GM23338 (cell line): ENCODE measurements around the gene CEP131. TPM values are rescaled to one million over a fixed set of nuclear protein-coding genes. Genes with fewer than 3 reads are reported as not detected.

ENCODE experiments used
- ATAC-seq: fragments of 200-7000 bp; cut with Tn5 transposase; 3 replicates; pipeline ENCODE4 v1.9.1; 2020
- DNase-seq: peaks from one replicate; pipeline ENCODE4 v3.0.0-alpha.2; 2015; ENCODE audit warnings: low spot score
- H2AFZ ChIP-seq: fragments of 200-600 bp; sonication (generic); 2 replicates; pipeline ENCODE4 v1.8.0; 2016; ENCODE audit warnings: antibody characterized with exemption, mild to moderate bottlenecking, moderate library complexity
- H3F3A ChIP-seq: fragments of 200-600 bp; sonication (generic); replicated peaks from 2 replicates; pipeline ENCODE4 v1.8.0; 2017; ENCODE audit warnings: antibody characterized with exemption, mixed run types, low read depth
- H3K27ac ChIP-seq: fragments of 200-600 bp; sonication (generic); 2 replicates; pipeline ENCODE4 v1.6.1; 2016; ENCODE audit warnings: low read depth
- H3K27me3 ChIP-seq: fragments of 200-600 bp; sonication (generic); 2 replicates; pipeline ENCODE4 v1.8.0; 2016; ENCODE audit warnings: mild to moderate bottlenecking, mixed run types, moderate library complexity; ENCODE audit not compliant: insufficient read depth
- H3K36me3 ChIP-seq: fragments of 200-600 bp; sonication (generic); 2 replicates; pipeline ENCODE4 v1.8.0; 2016; ENCODE audit warnings: mild to moderate bottlenecking; ENCODE audit not compliant: insufficient read depth
- H3K4me1 ChIP-seq: fragments of 200-600 bp; sonication (generic); 2 replicates; pipeline ENCODE4 v1.8.0; 2016; ENCODE audit warnings: mild to moderate bottlenecking, moderate library complexity; ENCODE audit not compliant: insufficient read depth
- H3K4me2 ChIP-seq: fragments of 200-600 bp; sonication (generic); 2 replicates; pipeline ENCODE4 v1.7.1; 2017; ENCODE audit warnings: mixed run types
- H3K4me3 ChIP-seq: fragments of 200-600 bp; sonication (generic); 2 replicates; pipeline ENCODE4 v1.6.1; 2016; ENCODE audit warnings: mixed run types
- H3K79me2 ChIP-seq: fragments of 200-600 bp; sonication (generic); replicated peaks from 2 replicates; pipeline ENCODE4 v1.8.0; 2017; ENCODE audit warnings: mild to moderate bottlenecking; ENCODE audit not compliant: insufficient read depth
- H3K9me2 ChIP-seq: fragments of 200-600 bp; sonication (generic); 2 replicates; pipeline ENCODE4 v1.8.0; 2017; ENCODE audit not compliant: insufficient read depth
- H4K20me1 ChIP-seq: fragments of 200-600 bp; sonication (generic); replicated peaks from 2 replicates; pipeline ENCODE4 v1.8.0; 2017; ENCODE audit warnings: mild to moderate bottlenecking; ENCODE audit not compliant: insufficient read depth
- H3K27ac Mint-ChIP-seq: 2 replicates; pipeline ENCODE4 v1.8.0; 2020; ENCODE audit warnings: inconsistent platforms, mild to moderate bottlenecking, moderate library complexity, mixed read lengths
- H3K27me3 Mint-ChIP-seq: 3 replicates; pipeline ENCODE4 v1.8.0; 2022; ENCODE audit warnings: low read depth, mild to moderate bottlenecking, moderate library complexity, mixed read lengths, inconsistent platforms; ENCODE audit not compliant: insufficient read depth, poor library complexity
- H3K36me3 Mint-ChIP-seq: 3 replicates; pipeline ENCODE4 v1.8.0; 2021; ENCODE audit warnings: low read depth, mild to moderate bottlenecking, inconsistent platforms, moderate library complexity, mixed read lengths
- H3K4me1 Mint-ChIP-seq: 3 replicates; pipeline ENCODE4 v1.8.0; 2020; ENCODE audit warnings: mild to moderate bottlenecking, inconsistent platforms, mixed read lengths
- H3K4me3 Mint-ChIP-seq: 3 replicates; pipeline ENCODE4 v1.8.0; 2021; ENCODE audit warnings: moderate library complexity, mild to moderate bottlenecking, inconsistent platforms, mixed read lengths
- H3K9me3 Mint-ChIP-seq: 3 replicates; pipeline ENCODE4 v1.8.0; 2020; ENCODE audit warnings: moderate library complexity, mild to moderate bottlenecking, inconsistent platforms, mixed read lengths
- CREB1 ChIP-seq: fragments of 250-450 bp; sonication (Bioruptor Pico); IDR thresholded peaks from 2 replicates; pipeline ENCODE4 v1.5.0; 2020; ENCODE audit warnings: low read depth, mild to moderate bottlenecking, moderate library complexity
- ETS1 ChIP-seq: IDR thresholded peaks from 2 replicates; pipeline ENCODE4 v1.6.1; 2016; ENCODE audit warnings: antibody characterized with exemption
- EZH2 ChIP-seq: fragments of 200-600 bp; sonication (generic); IDR thresholded peaks from one replicate; pipeline ENCODE4 v1.8.0; 2017; ENCODE audit warnings: antibody characterized with exemption, mild to moderate bottlenecking, low read depth; ENCODE audit not compliant: unreplicated experiment
- EZH2phosphoT487 ChIP-seq: fragments of 200-600 bp; sonication (generic); IDR thresholded peaks from one replicate; pipeline ENCODE4 v1.8.1; 2018; ENCODE audit warnings: antibody characterized with exemption; ENCODE audit not compliant: unreplicated experiment
- JUNB ChIP-seq: IDR thresholded peaks from one replicate; pipeline ENCODE4 v1.6.1; 2016; ENCODE audit warnings: antibody characterized with exemption; ENCODE audit not compliant: unreplicated experiment
- POLR2AphosphoS5 ChIP-seq: IDR thresholded peaks from 2 replicates; pipeline ENCODE4 v1.6.1; 2016; ENCODE audit warnings: antibody characterized with exemption, low read depth
- REST ChIP-seq: IDR thresholded peaks from one replicate; pipeline ENCODE4 v1.6.1; 2018; ENCODE audit warnings: antibody characterized with exemption; ENCODE audit not compliant: unreplicated experiment
- ZNF462 ChIP-seq: fragments of 250-450 bp; sonication (Bioruptor Pico); IDR thresholded peaks from 2 replicates; pipeline ENCODE4 v1.5.0; 2020; ENCODE audit warnings: mild to moderate bottlenecking, moderate library complexity
- polyA plus RNA-seq: library from polyadenylated mRNA; unstranded; fragments of >200 nt; fragmentation: Nextera tagmentation; extraction: Ambion mirVana; gene quantifications from 2 replicates; pipeline ENCODE4 v1.2.1, GENCODE V29; 2016
- total RNA-seq: library from RNA; depleted of rRNA; stranded (reverse); fragments of >200 nt; shearing (Covaris generic); gene quantifications from 2 replicates; pipeline ENCODE4 v1.2.3, GENCODE V29; 2014
- TF ChIP-seq, protein P1 (sequence below), 2 experiments: fragments of 200-600 bp in 1 of 2; sonication (generic) in 1 of 2; conservative IDR thresholded peaks; 2 replicates each; pipeline versions ENCODE4 v1.5.1 to v1.6.1; 2016 to 2017; ENCODE audit warnings: antibody characterized with exemption in 2 of 2, low read depth in 2 of 2, mild to moderate bottlenecking in 2 of 2, moderate library complexity in 1 of 2

The CEP131 gene
- total and polyA plus RNA-seq, 2 experiments from 2014 or later: 26.8 to 35.5 TPM

DNA sequence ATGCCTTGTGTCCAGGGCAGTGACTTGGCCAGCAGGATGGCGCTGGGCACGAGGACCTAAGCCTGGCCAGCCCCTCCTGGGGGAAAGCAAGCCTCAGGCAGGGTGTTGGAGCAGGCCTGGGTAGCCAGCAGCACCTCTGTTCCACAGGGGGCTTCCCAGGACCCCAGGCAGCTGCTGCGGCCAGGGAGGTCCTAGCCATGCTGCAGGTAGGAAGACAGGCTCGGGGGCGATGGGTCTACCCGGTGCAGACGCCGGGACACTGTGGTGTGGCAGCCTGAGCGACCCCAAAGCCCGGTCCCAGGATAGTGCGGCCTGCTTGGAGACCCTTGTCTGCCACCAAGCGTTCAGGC, 34.3 kb downstream of the CEP131 start (continued):
- TF ChIP-seq ETS1 (no peak), EZH2phosphoT487 (no peak)

GRCh38 chr17:81187586-81188490, 34.9 kb downstream of the CEP131 start:
- H3K36me3 ChIP-seq: no peaks in the 10 kb centered on the region
- no peaks in the 10 kb centered on the region for H3F3A ChIP-seq
- no peaks in the 10 kb centered on the region for H3K9me2 ChIP-seq
- no peaks in the 10 kb centered on the region for H4K20me1 ChIP-seq
- H3K4me3 Mint-ChIP-seq: no peak overlapping the region
- peaks cover 11% of the 10 kb centered on the region for H3K27me3 Mint-ChIP-seq
- ATAC-seq (no peak), DNase-seq (no peak)
- H3K27ac Mint-ChIP-seq: no peak overlapping the region
- no peak overlapping the region for H3K27ac ChIP-seq
- no peak overlapping the region for H2AFZ ChIP-seq
- no peak overlapping the region for H3K4me2 ChIP-seq
- no peaks in the 10 kb centered on the region; the same call in 2 of the 3 replicates for H3K4me1 Mint-ChIP-seq
- H3K36me3 Mint-ChIP-seq: 0 out of 3 replicates have a peak, but pooled peaks cover 4% of the 10 kb centered on the region
- no peaks in the 10 kb centered on the region; the same call in 2 of the 3 replicates for H3K9me3 Mint-ChIP-seq
- no peak overlapping the region for H3K4me3 ChIP-seq
- H3K4me1 ChIP-seq: no peaks in the 10 kb centered on the region
- H3K27me3 ChIP-seq: no peaks in the 10 kb centered on the region
- H3K79me2 ChIP-seq: no peaks in the 10 kb centered on the region
- no peak for TF ChIP-seq ETS1
- no peak for TF ChIP-seq JUNB
- TF ChIP-seq ZNF462 (CRISPR knock-in tag): no peak
- TF ChIP-seq REST: no peak
- TF ChIP-seq, protein P1, sequence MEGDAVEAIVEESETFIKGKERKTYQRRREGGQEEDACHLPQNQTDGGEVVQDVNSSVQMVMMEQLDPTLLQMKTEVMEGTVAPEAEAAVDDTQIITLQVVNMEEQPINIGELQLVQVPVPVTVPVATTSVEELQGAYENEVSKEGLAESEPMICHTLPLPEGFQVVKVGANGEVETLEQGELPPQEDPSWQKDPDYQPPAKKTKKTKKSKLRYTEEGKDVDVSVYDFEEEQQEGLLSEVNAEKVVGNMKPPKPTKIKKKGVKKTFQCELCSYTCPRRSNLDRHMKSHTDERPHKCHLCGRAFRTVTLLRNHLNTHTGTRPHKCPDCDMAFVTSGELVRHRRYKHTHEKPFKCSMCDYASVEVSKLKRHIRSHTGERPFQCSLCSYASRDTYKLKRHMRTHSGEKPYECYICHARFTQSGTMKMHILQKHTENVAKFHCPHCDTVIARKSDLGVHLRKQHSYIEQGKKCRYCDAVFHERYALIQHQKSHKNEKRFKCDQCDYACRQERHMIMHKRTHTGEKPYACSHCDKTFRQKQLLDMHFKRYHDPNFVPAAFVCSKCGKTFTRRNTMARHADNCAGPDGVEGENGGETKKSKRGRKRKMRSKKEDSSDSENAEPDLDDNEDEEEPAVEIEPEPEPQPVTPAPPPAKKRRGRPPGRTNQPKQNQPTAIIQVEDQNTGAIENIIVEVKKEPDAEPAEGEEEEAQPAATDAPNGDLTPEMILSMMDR (conservative IDR thresholded peaks at IDR 0.05; ENCODE audit: low read depth in 2 of 2): no peak
- TF ChIP-seq CREB1 (CRISPR knock-in tag): no peak
- TF ChIP-seq POLR2AphosphoS5: no peak
- TF ChIP-seq EZH2: no peak
